Hematopoietic multipotent progenitor cell (in vitro differentiated cells): ENCODE data around the gene ZNF366. TPM values are rescaled to one million over a fixed set of nuclear protein-coding genes. Genes with fewer than 3 reads are reported as not detected.

Source experiments
- DNase-seq, 3 donors: peaks; one replicate each; pipeline ENCODE4 v3.0.0-alpha.2; 2011 to 2015; ENCODE audit warnings: low read depth in 2 of 3, low spot score in 2 of 3
- total RNA-seq: library from RNA; depleted of rRNA; stranded (reverse); fragments of >200 nt; gene quantifications from one replicate; pipeline ENCODE4 v1.2.3, GENCODE V29; 2012

The ZNF366 gene
- total RNA-seq, 1 donor = under 0.01 TPM

GRCh38 chr5:72468024-72468423 is 39.2 kb downstream of the ZNF366 start:
- no peak for DNase-seq

DNA sequence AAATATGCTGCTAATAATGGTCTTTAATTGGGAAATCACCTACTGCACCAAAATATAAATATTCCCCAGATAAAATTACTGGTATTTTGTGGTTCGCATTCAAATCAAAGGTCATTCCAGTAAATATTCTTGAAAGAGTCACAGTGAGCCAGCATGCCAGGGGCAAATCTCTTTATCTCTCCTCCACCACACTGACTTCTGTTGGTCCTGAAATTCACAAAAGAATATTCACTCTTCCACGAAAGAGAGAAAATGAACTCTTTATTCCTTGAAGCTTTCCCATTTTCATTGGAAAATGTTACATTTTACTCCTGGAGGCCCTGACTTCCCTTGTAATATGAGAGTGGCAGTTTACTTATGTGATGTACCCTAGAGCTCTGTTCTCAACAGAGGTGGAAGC is 39.7 kb downstream of the ZNF366 start:
- no peak for DNase-seq

GRCh38 chr5:72465601-72466563 is 41.3 kb downstream of the ZNF366 start:
- peak in 1 of 3 donors; percentile 36 for DNase-seq

DNA sequence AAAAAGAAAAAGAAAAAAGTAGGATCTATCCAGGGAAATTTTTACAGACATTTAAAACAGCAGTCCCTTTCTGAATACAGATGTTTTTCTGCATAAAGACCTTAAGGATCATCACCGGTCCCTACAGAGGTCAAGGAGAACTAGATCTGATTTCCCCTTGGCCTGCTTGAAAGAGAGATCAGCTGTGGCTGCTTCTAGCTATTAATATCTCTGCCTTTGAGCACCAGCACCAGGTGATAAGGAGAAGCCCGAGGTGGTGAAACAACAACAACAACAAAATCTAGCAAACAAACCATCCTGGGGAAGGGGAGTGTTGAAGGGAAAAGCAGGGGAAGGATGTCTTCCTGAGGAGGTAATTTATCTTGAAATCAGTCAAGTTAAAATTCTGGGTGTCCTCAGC is 42.1 kb downstream of the ZNF366 start:
- no peak for DNase-seq

GRCh38 chr5:72464071-72464470 is 43.1 kb downstream of the ZNF366 start:
- DNase-seq = no peak

GRCh38 chr5:72463449-72464052 is 43.7 kb downstream of the ZNF366 start:
- no peak for DNase-seq

DNA sequence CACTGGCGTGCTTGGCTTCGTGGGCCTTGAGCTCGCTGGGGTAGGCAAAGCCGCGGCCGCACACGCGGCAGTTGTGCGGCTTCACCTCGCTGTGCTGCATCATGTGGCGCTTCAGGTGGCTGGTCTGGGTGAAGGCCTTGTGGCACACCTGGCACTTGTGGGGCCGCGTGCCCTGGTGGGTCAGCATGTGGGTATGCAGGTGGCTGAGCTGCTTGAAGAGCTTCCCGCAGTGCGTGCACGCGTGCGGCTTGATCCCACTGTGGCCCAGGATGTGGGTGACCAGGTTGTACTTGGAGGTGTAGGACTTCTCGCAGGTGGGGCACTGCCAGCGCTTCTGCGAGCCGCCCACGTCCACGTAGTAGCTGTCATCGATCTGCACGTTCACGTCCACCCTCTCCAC is 46.8 kb downstream of the ZNF366 start:
- no peak for DNase-seq

- DNase-seq = no peak
Measured at GRCh38 chr5:72459913-72460312, 47.3 kb downstream of the ZNF366 start.

- no peak for DNase-seq
Measured at GRCh38 chr5:72459089-72459661, 48.0 kb downstream of the ZNF366 start.

- DNase-seq = no peak
Measured at GRCh38 chr5:72458407-72458806, 48.8 kb downstream of the ZNF366 start.

DNA sequence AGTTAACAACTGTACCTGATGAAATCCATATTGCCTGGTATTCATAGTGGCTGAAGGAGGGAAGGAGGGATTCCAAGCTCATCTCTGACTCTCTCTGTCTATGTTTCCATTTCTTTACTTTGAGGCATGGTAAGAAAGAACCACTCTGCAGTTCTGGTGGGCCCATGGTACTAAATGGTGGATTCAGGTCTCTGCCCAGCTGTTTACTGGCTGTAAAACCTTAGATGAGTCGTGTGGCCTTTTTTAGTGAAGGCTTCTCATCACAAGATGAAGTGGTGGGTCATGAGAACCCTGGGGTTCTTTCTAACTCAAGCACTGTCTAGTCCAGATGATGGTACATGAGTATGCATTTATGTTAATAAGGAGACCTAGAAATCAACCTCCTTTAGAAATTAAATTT is 49.7 kb downstream of the ZNF366 start:
- no peak for DNase-seq

DNA sequence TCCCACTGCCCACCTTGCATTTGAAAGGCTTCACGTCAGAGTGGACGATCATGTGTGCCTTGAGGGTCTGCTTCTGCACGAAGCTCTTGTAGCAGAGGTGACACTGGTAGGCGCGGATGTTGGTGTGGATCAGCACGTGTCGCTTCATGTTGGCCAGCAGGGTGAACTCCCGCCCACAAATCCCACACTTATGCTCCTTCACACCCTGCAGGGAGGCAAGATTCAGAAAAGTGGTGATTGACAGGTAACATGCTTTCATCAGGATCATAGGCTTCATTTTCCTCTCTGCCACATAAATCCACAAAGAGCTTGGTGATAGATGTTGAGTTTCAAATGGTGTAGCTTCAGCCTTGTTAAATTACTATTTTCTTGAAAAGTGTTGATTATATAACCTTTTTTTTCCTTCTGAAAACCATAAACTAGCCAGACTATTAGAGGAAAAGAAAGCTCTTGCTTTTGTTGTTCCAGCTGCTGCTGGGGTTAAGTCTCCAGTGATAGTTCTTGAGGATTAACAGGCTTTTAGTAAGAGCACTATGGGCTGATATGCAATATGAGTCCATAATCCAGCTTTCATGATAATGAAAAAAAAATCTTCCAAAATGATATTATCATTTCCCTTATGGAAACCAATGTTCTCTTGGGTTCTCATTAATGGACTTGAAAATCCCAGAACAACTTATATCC is 50.7 kb downstream of the ZNF366 start:
- no peak for DNase-seq

GRCh38 chr5:72455476-72455875 is 51.7 kb downstream of the ZNF366 start:
- no peak for DNase-seq

DNA sequence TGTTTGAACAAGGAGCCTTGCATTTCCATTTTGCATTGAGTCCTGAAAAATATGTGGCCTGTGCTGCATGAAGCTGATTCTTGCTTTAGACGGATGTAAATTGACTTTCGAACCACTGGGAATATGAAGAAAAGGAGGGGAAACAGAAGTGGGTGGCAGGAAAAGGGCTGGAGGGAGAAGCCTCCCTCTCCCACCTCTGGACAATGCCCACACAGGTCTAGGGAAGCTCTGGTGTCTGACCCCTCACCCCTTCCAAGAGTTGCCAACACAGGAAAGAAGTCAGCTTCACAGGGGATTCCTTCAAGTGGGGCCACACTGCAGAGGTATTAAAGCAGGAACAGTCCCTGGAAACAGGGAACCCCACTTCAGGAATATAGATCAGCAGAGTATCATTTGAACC is 52.2 kb downstream of the ZNF366 start:
- no peak for DNase-seq

DNA sequence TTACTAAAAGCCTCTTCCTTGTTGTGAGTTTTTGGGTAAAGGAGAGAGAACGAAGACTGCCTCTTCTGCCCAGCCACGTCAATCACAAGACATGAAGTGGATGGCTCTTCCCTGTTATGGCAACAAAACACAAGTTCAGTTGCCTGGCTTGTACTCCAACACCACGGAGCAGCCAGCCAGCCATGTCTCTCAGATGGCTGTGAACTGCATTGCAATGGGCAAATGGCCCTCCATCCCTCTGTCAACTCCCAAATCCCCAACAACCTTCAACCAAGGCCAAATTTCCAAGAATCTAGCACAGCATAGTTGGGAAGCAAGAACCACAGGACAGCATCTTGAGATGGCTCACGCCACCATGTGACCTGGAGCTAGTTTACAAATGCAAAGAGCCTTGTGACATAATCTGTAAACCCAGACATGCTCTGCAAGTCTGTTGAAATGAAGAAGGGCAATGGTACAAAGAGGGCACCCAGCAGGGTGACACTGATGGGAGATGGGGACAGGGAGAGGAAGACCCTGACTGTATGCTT is 53.9 kb downstream of the ZNF366 start:
- DNase-seq = no peak

DNA sequence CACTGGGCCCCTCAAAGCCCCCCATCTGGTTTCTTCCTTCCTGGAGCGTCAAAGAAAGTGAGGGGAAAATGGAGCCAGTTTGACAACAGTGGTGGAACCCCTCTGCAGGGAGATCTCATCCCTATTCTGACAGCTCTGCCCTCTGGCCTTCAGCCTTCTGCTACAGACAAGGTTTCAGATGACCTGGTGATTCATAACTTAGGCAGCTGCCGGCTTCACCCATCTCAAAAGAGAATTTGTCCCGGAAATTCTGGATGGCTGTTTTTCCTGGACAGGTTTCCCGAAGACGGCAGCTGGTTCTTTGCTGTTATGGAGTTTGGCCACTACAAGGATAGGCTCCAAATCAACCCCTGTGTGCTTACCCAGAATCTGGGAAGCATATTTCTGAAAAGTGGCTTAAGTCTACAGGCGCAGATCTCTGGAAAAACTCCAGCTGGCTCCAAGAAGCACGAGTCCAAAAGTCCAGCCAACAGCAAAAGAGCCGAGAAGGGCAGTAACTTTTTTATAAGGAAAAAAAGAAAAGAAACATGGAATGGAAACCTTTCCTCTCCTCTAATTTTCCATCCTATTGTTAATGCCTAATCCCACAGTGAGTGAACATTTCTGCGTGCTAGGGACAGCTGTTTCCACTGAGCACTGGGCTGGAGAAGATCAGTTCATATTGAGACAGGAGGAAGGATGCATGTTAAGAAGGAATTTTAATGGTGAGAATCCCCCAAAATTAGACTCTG is 54.5 kb downstream of the ZNF366 start:
- no peak for DNase-seq

- DNase-seq = peak in 1 of 3 donors; percentile 57
Measured at GRCh38 chr5:72451741-72452505, 55.3 kb downstream of the ZNF366 start.

- no peak for DNase-seq
Measured at GRCh38 chr5:72448368-72448767, 58.8 kb downstream of the ZNF366 start.

GRCh38 chr5:72447751-72448150 is 59.5 kb downstream of the ZNF366 start:
- DNase-seq = no peak
